NCI-H187 (cell line): ENCODE data around the gene RGS12.

Experiments used
- DNase-seq, 2 experiments: peaks; one replicate each; lab custom pipeline; 2025; lab: John Stamatoyannopoulos, UW

RGS12 gene

DNA sequence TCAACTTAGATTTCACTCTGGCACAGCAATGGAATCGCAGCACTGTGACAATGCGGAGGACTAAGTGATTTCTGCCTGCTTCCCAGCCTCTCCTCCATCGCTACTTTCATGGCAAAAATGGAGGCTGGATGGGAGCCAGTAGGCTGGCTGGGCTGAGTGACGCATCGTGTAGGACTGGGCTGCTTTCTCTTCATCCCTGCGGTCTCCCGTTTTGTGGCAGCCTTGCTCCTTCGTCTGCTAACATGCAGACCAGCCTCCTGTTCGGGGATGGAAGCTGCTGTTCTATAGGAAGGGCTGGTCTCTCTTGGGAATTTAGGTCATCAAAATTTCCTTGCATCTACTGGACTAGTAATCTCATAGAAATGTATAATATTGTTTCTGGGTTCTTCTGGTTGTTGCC lies 15.8 kb upstream of the RGS12 start:
- DNase-seq = no peak

DNA sequence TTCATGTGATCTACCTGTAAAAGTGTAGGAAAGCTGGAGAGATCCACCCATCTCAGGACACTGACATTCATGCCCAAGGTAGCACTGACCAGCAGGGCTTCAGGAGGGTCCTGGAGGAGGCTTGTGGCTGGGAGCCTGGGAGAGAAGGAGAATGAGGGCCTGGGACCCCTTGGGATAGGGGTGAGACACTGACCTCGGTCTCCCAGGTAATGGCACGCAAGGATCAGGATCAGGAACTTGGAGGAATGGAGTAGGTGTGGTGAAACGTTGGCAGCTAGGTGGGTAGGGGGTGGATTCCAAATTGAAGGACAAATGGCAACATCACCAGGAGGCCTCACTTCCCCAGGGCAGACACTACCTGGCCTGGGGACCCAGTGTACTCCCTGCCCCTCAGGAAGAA lies 12.4 kb upstream of the RGS12 start:
- DNase-seq = no peak

DNA sequence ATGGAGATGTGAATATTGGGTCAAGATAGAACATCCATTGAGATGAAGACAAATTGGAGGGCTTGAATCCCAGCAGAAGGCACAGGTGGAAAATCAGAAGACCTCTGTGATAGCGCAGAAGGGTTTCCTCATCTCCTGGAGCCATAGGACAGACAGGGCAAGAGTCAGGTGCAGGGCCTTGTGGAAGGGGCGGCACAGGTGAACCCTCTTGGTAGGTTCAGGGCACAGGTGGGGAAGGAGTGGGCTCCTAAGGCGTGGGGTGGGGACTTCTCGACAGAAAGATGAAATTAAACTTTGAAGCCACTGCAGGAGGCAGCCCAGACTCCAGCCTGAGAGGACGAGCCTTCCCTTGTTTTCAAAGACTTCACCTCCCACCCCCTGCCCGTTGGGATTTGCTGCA lies 9.3 kb upstream of the RGS12 start:
- no peak for DNase-seq

DNA sequence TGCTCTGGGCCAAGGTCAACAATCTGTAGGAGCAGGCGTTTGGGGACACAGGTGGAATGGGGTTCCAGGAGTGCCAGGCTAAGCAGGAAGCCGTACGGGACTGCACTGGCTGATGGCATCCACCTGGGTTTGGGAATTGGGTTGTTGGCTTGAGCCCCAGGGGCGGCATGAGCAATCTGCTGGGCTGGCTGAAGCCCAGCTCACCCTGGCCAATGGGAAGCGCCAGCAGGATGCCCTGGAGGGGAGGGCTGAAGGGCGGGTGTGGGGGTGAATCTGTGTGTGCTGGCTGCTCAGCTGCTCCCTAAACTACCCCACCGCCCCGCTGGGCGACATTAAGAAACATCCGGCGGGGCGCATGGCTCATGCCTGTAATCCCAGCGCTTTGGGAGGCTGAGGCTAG lies 8.9 kb upstream of the RGS12 start:
- no peak for DNase-seq

DNA sequence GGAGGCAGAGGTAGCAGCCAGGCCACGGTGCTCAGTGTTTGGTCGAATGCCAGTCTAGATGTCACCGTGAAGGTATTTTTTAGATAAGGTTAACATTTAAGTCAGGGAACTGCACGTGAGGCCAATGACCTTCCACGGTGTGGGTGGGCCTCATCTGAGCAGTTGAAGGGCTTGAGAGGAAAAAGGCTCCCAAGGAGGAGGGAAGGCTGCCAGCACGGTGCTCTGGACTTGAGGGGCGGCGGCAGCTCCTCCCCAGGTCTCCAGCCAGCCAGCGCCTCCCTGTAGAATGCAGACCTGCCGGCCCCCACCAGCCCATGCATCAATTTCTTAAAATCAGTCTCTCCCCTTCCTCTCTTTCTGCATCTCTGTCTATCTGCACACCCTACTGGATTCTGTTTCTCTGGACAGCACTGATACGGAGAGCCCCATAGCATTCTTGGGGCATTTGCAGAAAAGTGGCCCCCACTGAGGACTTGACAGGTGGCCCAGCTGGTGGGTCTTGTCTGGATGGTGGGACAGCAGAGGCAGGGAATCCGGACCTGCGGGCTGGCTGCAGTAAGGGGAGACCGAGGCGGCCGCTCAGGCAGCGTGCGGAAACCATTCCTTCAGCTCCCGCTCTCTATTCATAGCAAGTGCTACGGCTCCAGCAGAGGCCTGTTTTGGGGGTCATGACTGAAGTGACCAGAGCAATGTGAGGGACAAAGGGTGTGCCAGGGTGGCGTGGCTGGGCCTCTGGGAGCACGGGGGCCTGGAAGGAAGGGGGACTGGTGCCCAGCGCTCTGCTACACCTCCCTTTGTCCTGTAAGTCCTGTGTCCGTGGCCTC lies 7.9 kb upstream of the RGS12 start:
- no peak for DNase-seq

DNA sequence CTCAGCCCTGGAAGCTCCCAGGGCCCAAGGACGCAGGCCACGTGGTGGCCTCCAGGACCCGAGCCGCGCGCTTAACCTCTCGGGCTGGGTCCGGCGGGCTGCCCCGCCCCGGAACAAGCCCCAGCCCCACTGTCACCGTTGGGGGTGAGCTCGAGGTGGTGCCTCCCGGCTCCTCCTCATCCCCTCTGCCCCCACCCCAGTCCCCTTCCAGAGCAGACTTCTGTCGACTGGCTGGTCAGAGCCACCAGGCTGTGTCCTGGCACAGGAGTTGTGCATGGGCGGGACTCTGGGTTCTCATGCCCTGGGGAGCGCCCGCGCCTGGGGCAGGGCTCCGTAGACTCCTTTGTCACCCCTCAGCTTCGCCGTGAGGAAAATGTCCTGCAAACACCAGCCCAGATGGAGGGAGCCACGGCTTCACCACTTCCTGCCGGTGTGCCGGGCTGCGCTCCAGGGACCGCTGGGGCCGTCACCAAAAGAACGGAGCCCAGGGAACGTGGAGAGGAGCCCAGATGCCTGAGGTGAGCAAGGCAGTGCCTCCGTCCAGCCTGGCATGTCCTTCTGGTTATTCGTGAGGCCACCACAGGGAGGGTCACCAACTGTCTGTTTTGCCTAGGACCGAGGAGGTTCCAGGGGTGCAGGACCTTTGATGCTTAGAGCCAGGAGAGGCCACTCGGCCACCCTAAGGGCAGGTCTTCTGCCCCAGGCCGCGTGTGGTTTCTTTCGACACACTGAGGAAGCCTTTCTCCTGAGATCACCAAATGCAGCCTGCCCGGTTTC lies 7.1 kb upstream of the RGS12 start:
- DNase-seq = no peak

DNA sequence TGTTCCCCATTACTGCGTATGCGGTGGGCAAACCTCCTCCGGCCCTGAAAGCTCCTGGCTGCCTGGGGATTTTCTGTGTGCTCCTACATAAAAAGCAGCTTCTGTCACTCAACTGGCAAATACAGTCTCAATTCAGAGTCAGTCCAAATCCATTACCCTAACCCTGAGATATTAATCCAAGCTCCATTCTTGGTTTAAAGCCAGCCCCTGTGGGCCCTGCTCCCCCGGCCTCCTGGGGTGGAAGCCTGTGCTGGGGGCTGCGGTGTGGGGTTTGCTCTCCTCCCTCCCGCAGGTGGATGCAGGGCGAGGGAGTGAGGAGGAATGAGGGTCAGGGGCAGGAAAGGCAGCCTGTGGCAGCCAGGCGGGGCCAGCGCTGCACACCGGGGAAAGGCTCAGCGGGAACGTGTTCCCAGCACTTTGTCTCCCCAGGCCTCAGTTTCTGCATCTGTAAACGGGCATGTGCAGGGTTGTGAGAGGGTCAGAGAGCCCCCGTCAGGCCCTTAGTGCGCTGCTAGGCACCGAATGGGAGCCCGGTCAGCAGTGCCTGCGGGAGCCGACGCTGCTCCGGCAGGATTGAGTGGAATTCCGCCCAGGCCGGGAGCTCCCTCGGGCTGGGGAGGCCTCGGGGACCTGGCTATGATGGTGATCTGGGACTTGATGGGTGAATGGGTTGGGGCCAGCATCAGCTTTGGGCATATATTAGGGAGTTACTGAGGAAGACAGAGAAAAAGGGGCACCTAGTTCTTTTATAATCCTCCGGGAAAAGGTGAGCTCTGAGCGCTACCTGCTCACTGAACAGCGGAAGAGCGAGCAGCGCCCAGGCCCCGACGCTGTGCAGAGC lies 6.3 kb upstream of the RGS12 start:
- DNase-seq = no peak

DNA sequence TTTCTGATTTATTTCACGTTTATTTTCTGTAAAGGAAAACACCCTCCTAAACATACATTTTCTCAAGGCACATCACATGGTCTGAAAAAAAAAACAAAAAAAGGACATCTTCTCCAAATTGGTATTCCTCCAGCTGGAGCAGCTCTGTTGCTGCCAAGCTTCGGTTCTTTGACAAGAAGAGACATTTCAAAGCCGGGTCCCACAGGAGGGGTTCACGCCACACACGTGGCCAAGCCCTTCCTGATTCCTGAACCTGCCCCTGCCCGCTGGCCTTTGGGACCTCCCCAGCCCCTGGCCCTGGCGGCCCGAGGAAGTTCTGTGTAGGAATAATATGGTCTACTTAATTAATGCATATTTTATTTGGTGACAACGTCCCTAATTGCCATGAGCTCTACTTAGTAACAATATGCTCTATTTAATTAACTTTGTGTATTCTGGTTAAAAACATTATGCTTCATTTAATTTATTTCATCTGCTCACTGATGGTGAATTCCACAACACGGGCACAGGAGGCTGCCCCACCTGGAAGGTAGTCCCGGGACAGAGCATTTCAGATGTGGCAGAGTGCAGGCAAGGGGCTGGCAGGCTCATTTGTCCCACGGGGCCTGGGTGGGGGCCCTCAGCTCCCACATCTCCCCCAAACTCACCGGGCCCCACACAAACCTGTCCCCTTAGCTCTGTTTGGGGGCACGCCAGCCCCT lies 5.4 kb upstream of the RGS12 start:
- DNase-seq = no peak

DNA sequence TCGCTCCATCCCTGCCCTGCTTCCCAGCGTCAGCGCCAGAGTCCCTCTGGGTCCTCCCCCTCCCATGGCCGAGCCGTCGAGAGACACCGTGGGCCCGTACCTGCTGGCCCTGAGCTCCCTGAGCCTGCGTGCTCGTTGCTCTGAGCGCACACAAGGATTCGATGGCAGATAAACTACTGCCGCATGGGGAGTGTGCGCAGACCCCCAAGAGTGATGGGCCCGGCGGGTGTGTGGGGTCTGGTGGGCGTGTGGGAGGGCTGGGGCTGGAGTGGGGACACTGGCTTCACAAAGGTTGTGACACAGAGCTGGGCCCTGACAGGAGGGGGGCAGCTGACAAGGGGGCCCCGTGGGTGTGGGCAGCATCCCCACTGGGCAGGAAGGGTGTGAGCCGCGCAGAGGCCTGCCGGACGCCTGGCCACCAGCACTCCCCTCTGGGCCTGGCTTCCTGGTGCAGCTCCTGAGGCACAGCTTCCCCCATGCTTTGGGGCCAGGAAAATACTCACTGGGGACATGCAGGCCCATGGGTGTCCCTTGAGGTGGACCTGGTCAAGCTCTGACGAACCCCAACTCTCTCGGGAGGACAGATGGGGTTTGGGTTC lies 4.8 kb upstream of the RGS12 start:
- DNase-seq = no peak

DNA sequence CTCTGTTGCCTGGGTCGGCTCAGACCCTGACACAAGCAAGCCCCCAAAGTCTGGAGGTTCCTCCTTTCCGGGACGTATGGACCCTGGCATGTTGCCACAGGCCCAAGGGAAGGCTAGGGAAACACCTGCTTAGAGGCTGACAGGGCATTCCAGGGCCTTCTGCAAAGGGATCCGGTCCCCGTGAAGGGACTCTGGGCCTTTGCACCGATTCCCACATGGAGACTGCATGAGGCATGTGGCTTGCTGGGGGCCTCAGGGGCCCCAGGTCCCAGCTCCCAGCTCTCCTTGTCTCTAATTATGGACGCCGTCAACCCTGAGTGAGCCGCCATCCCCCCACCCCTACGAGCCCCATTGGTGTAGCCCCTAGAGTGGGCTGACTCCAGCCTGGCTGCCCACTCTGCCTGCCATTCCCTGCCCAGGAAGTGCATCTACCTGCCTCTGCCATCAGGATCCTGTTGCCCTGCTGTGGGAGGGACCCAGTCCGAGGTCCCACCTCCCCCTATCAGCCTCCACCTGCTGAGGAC lies 4.2 kb upstream of the RGS12 start:
- no peak for DNase-seq

DNA sequence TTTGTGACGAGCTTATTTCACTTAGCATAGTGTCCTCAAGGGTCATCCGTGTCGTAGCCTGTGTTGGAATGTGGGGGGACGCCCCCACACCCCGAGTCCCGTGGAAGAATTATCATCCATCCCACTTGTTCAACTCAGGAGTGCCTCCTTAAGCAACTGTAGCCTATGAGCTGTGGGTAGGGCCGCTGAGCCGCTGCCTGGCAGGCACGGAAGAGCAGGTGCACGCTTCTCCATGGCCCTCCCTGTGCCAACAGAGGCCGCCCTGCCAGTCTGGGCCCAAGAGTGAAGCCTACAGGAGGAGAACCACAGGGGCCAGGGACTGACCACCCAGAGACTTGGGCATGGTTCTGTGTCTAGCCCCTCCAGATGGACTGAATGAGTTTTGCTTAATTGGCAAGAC lies 2.3 kb upstream of the RGS12 start:
- DNase-seq = no peak

DNA sequence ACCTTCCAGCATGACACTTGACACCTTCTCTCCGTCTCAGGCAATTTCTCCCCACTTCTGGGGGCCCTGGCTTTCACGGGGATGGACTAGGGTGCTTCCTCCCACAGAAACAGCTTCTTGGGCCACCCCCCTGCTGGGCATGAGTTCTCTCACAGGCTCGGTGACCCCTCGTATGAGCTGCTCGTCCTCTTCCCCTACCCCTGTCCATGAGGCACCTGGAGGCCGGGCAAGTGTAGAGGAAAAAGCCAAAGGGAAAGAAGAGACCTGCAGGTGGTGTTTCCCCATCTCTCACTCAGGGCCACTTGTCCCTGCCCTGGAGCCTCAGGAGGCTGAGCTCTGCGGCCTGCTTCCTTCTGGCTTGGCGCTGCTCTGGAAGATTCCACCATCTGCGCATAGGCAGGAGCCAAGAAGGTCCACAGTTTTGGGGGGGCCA lies 1.9 kb upstream of the RGS12 start:
- no peak for DNase-seq

DNA sequence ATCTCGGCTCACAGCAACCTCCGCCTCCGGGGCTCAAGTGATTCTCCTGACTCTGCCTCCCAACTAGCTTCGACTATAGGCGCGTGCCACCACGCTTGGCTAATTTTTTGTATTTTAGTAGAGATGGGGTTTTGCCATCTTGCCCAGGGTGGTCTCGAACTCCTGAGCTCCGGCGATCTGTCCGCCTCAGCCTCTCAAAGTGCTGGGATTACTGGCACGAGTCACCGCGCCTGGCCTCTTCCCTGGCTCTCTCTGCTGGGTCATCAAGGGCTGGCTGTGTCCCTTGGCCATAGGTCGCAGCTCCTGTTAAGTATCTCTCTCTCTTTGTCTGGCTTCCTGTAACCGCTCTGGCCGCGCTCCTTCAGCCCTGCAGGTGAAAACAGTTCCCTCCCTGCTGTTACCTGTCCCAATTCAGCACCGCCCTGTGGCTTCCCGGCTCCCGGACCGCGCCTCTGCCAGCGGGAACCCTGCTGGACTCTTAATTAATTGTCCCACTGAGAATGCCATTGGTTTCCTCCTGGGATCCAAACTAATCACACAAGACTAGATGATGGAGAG lies 1.3 kb upstream of the RGS12 start:
- DNase-seq = no peak

DNA sequence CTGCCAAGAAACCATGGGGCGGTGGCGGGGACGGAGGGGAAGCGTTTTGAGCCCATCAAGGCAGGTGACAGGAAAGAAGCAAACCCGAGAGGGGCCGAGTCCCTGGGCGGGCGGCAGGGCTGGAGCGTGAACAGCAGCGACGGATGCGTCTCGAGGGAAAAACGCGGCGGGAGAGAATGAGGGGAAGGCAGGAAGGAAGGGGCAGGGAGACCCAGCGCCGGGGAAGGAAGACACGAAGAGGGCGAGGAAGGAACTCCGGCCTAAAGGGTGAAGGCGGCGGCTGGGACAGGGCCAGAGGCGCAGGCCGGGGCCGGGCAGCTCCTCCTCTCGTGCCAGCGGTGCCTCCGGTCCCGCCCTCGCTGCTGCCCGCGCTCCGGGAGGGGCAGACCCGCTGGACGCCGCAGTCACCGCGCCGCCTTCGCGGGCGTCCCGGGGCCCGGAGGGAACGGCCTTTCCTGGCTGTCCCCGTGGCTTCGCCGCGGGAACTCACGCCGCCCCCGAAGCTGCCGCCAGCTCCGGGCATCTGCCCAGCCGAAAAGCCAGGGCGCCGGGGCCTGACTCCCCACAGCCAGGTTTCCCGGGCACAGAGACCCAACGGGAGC lies 751 bp upstream of the RGS12 start:
- no peak for DNase-seq

DNA sequence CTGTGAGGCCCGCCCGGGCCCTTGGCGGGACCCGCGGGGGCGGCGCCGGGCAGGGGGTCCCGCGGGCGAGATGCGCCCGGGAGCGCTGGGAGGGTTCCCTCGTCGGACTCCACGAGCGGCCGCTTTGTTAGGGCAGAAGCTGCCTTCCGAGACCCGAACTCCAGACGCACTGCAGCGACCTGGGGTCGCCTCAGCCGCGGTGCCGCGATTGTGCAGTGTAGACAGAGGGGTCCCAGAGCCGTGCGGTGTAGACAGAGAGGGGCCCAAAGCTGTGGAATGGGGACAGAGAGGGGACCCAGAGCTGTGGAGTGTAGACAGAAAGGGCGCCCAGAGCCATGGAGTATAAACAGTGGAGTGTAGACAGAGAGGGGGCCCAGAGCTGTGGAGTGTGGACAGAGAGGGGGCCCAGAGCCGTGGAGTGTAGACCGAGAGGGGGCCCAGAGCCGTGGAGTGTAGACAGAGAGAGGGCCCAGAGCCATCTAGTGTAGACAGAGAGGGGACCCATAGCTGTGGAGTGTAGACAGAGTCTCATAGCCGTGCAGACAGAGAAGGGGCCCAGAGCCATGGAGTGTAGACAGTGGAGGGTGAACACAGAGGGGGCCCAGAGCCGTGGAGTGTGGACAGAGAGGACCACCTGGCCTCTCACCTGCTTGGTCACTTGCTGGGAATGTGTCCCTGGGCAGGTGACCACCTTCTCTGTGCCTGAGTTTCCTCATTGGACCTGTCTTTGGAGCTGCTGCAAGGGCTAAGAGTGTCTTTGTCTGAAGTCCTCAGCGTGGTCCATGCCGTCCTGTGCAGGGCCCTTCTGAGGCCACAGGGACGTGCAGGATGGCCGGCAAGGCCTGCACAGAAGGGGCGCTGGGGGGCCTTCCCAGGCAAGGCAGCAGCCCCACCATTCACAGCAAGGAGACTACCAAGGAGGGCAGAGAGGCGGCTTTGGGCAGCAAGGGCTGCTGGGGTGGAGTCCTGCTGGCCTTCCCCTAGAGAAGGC lies 875 bp downstream of the RGS12 start:
- no peak for DNase-seq

DNA sequence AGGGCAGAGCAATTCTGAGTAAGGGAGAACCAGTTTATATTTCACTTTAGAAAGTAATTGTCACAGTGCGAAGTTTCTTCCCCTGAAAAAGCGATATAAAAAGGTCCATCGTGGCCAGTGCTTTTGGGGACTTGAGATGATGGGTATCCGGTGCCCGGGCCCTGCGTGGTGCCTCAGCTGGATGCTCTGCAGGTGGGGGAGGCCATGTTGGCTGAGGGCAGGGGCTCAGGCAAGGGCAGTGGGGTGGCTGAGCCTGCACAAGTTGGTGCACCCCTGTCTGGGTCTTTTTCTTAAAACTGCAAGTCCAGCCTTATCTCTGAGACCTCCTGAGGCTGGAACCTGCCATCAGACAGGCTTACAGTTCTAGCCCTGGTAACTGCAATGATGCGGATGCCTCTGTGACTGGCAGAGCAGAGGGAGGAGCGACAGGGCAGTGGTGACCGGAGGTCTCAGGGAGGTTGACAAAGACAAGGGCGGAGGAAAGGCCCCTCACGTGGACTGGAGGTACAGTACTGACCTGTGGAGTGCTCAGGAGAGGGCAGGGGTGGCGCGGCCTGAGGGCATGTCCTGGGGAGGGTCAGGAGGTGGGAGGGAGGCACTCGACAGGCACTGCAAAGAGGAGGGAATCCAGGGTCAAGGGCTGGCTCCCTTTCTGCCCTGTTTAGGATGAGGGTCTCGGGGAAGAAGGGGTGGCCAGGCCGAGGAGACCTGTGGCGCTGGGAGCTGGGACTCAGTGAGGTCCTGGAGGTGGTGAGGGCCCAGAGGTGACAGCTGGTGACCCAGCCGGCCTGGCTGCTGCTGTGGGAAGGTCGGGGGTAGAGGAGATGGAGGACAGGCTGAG lies 1.8 kb downstream of the RGS12 start:
- DNase-seq = no peak

DNA sequence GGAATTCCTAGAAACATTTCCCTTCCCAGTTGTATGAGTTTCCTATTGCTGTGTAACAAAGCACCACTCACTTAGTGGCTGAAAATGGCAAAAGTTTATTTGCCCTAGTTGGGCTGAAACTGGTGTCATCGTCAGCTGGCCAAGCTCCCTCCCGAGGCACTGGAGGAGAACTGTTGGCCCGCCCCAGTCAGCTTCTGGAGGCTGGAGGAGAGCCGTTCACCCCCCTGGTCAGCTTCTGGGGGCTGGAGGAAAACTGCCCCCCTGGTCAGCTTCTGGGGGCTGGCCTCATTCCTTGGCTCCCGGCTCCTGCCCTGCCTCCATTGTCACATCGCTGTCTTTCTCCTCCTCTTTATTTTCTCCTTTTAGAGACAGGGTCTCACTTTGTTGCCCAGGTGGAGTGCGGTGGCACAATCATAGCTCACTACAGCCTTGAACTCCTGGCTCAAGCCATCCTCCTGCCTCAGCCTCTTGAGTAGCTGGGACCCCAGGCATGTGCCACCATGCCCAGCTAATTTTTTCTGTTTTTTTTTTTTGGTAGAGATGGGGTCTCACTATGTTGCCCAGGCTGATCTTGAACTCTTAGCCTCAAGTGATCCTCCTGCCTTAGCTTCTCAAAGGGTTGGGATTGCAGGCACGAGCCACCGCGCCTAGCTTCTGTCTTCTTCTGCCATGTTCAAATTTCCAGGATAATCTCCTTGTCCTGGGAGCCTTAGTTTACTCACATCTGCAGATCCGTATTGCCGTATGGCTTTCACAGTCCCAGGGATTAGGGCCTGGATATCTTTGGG lies 3.2 kb downstream of the RGS12 start:
- DNase-seq = no peak

DNA sequence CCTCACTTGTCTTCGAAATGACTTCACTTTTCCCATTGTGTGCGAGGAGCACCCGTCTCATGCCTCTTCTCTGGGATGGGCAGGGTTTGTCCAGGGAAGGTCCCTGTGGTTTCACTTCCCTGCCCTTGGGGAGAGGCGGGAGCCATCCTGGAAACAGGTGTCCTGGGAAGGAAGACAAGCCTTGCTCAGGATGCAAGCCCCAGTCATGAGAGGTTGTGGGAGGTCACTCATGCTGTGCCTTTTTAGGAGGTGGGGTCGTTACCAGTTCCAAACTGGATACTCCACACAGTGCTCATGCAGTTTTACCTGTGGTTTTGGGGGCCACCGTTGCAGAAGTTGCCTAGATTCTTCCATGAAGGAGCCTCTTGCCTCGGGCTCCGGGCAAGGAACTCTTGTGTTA lies 3.8 kb downstream of the RGS12 start:
- no peak for DNase-seq
